GM12891 (cell line): ENCODE results near the gene CD4.

Source experiments
- POLR2A ChIP-seq: IDR thresholded peaks from 2 replicates; pipeline ENCODE4 v1.6.1; 2011; ENCODE audit warnings: low read depth, low read length, control low read depth
- POLR2AphosphoS5 ChIP-seq: IDR thresholded peaks from 2 replicates; pipeline ENCODE4 v1.6.1; 2011; ENCODE audit warnings: low read depth, low read length, control low read depth

GRCh38 chr12:6855322-6855721 lies 66.0 kb downstream of the CD4 start:
- TF ChIP-seq POLR2A (no peak), POLR2AphosphoS5 (no peak)
